Endothelial cell of umbilical vein (primary cell): Measurements from ENCODE around the gene HVCN1. TPM values are rescaled to one million over a fixed set of nuclear protein-coding genes. Genes with fewer than 3 reads are reported as not detected.

Experiments
- BruUV-seq: library from RNA; stranded (reverse); fragments of 400-500 nt; replicated peaks from 2 replicates; lab custom pipeline; 2021; lab: Mats Ljungman, UMichigan
- CTCF ChIA-PET: fragments of 300-600, 350-600 bp; sonication (Branson Sonifier 250); formaldehyde crosslinking; loops from one replicate; lab custom pipeline; 2021; ENCODE audit warnings: antibody characterized with exemption, inconsistent platforms; lab: Charles Lee
- POLR2A ChIA-PET: fragments of 300-600, 350-600 bp; sonication (Branson Sonifier 250); formaldehyde crosslinking; loops from one replicate; lab custom pipeline; 2021; ENCODE audit warnings: antibody characterized with exemption, inconsistent platforms; lab: Charles Lee
- DNase-seq: peaks from one replicate; pipeline ENCODE4 v3.0.0-alpha.2; 2011; ENCODE audit warnings: low read depth, low spot score
- FAIRE-seq: peaks from 2 replicates; lab custom pipeline; 2011; peaks lifted over from hg19 to GRCh38; lab: Jason Lieb, UNC
- H2AFZ ChIP-seq: 2 replicates; pipeline ENCODE4 v1.6.0; 2012; ENCODE audit warnings: low read depth, low read length, control low read depth, inconsistent platforms
- H3K27ac ChIP-seq: 2 replicates; pipeline ENCODE4 v1.5.1; 2011; ENCODE audit warnings: low read depth, mild to moderate bottlenecking, control low read depth, low read length, moderate library complexity; ENCODE audit not compliant: insufficient read depth
- H3K27me3 ChIP-seq, 2 experiments: 2 replicates each; pipeline versions ENCODE4 v1.6.0 to v1.6.1; 2011; ENCODE audit warnings: low read length in 2 of 2, mixed read lengths in 1 of 2; ENCODE audit not compliant: control insufficient read depth in 2 of 2, insufficient read depth in 2 of 2
- H3K36me3 ChIP-seq, 2 experiments: 2 replicates in 1 of 2; 3 replicates in 1 of 2; pipeline ENCODE4 v1.5.1; 2011; ENCODE audit warnings: low read length in 2 of 2, mild to moderate bottlenecking in 1 of 2, moderate library complexity in 1 of 2; ENCODE audit not compliant: control insufficient read depth in 2 of 2, insufficient read depth in 2 of 2; ENCODE audit errors: extremely low read depth in 1 of 2
- H3K4me1 ChIP-seq: 3 replicates; pipeline ENCODE4 v1.5.1; 2011; ENCODE audit warnings: mild to moderate bottlenecking, low read length; ENCODE audit not compliant: control insufficient read depth, insufficient read depth; ENCODE audit errors: extremely low read depth
- H3K4me2 ChIP-seq: 2 replicates; pipeline ENCODE4 v1.6.1; 2011; ENCODE audit warnings: low read length, control low read depth, mixed read lengths; ENCODE audit not compliant: insufficient read depth
- H3K4me3 ChIP-seq, 3 experiments: fragments of 200-600 bp in 1 of 3; sonication (generic), shearing (Covaris generic) in 1 of 3; replicated peaks in 1 of 3; 2 replicates each; pipeline ENCODE4 v1.5.1; 2011 to 2016; ENCODE audit warnings: control low read depth in 3 of 3, low read length in 3 of 3, mild to moderate bottlenecking in 2 of 3, inconsistent platforms in 1 of 3, low read depth in 1 of 3, moderate library complexity in 1 of 3; ENCODE audit not compliant: insufficient read depth in 1 of 3
- H3K79me2 ChIP-seq: 2 replicates; pipeline ENCODE4 v1.6.0; 2012; ENCODE audit warnings: low read length, inconsistent platforms; ENCODE audit not compliant: control insufficient read depth, insufficient read depth
- H3K9ac ChIP-seq: replicated peaks from 2 replicates; pipeline ENCODE3; 2011; ENCODE audit warnings: low read length, control low read depth; ENCODE audit not compliant: insufficient read depth; ENCODE audit errors: extremely low read depth
- H3K9me1 ChIP-seq: replicated peaks from 3 replicates; pipeline ENCODE4 v1.6.0; 2011; ENCODE audit warnings: mild to moderate bottlenecking, low read length; ENCODE audit not compliant: control insufficient read depth, insufficient read depth; ENCODE audit errors: extremely low read depth
- H3K9me3 ChIP-seq: replicated peaks from 2 replicates; pipeline ENCODE4 v1.5.1; 2012; ENCODE audit warnings: low read length, inconsistent platforms; ENCODE audit not compliant: control insufficient read depth, insufficient read depth
- H4K20me1 ChIP-seq: replicated peaks from 2 replicates; pipeline ENCODE3; 2011; ENCODE audit warnings: mild to moderate bottlenecking, low read length; ENCODE audit not compliant: control insufficient read depth, insufficient read depth; ENCODE audit errors: extremely low read depth
- EZH2 ChIP-seq: IDR thresholded peaks from 2 replicates; pipeline ENCODE4 v1.6.1; 2012; ENCODE audit warnings: borderline replicate concordance, low read depth, mild to moderate bottlenecking, moderate library complexity, low read length, inconsistent platforms; ENCODE audit not compliant: severe bottlenecking
- FOS ChIP-seq: IDR thresholded peaks from 2 replicates; pipeline ENCODE4 v1.6.1; 2011; ENCODE audit warnings: mild to moderate bottlenecking, low read length, moderate library complexity, borderline replicate concordance; ENCODE audit not compliant: insufficient read depth
- GATA2 ChIP-seq: IDR thresholded peaks from 2 replicates; pipeline ENCODE4 v1.7.0; 2011; ENCODE audit warnings: low read depth, mild to moderate bottlenecking, moderate library complexity, mixed read lengths, low read length; ENCODE audit not compliant: insufficient read length, insufficient read depth
- JUN ChIP-seq: IDR thresholded peaks from 2 replicates; pipeline ENCODE4 v1.6.1; 2011; ENCODE audit warnings: borderline replicate concordance, low read depth; ENCODE audit not compliant: insufficient read length, insufficient read depth
- MYC ChIP-seq: IDR thresholded peaks from one replicate; pipeline ENCODE4 v1.6.1; 2011; ENCODE audit warnings: mild to moderate bottlenecking, low read depth, low read length
- POLR2A ChIP-seq: IDR thresholded peaks from 2 replicates; pipeline ENCODE4 v1.6.1; 2012; ENCODE audit warnings: low read depth, mild to moderate bottlenecking, control low read depth, low read length
- POLR2AphosphoS5 ChIP-seq: IDR thresholded peaks from 2 replicates; pipeline ENCODE4 v1.6.1; 2012; ENCODE audit warnings: low read depth, mild to moderate bottlenecking, control low read depth, low read length, moderate library complexity; ENCODE audit not compliant: insufficient read depth
- dilution Hi-C: fragments of 300-500 bp; cut with MboI; formaldehyde crosslinking; loops from one replicate; pipeline ENCODE4 v1.15.0; 2019; ENCODE audit warnings: low sequenced_read_pairs; ENCODE audit not compliant: extremely low pct_ligation_motif_present
- intact Hi-C: fragments of 100-400 bp; cut with micrococcal nuclease; formaldehyde crosslinking; loops from one replicate; pipeline ENCODE4 v1.10.0; 2022
- polyA plus RNA-seq, 4 experiments: library from polyadenylated mRNA; depleted of rRNA in 3 of 4; stranded (reverse) in 3 of 4; unstranded in 1 of 4; fragments of >200 nt; gene quantifications; 2 replicates each; pipeline versions ENCODE4 v1.2.1 to v1.2.3, GENCODE V29; 2011 to 2012; ENCODE audit warnings: missing spikeins in 1 of 4
- total RNA-seq: library from RNA; stranded (reverse); gene quantifications from 2 replicates; pipeline ENCODE4 v1.2.3, GENCODE V29; 2021
- TF ChIP-seq, protein P1 (sequence below), 2 donors: IDR thresholded peaks; 1 replicate in 1 of 2; 2 replicates in 1 of 2; pipeline ENCODE4 v1.5.1; 2011; ENCODE audit warnings: low read length in 2 of 2, mild to moderate bottlenecking in 2 of 2, moderate library complexity in 2 of 2, control low read depth in 1 of 2, inconsistent platforms in 1 of 2, low read depth in 1 of 2; ENCODE audit not compliant: insufficient read depth in 1 of 2; ENCODE audit errors: extremely low read depth in 1 of 2
- TF ChIP-seq, protein P2 (sequence below): IDR thresholded peaks from 2 replicates; pipeline ENCODE4 v1.6.1; 2011; ENCODE audit not compliant: insufficient read depth, insufficient read length

Gene HVCN1
- total and polyA plus RNA-seq, 2 donors (not counting 3 experiments of a cell fraction or from before 2014, with no cell fraction given): 3.7 to 8.4 TPM

DNA sequence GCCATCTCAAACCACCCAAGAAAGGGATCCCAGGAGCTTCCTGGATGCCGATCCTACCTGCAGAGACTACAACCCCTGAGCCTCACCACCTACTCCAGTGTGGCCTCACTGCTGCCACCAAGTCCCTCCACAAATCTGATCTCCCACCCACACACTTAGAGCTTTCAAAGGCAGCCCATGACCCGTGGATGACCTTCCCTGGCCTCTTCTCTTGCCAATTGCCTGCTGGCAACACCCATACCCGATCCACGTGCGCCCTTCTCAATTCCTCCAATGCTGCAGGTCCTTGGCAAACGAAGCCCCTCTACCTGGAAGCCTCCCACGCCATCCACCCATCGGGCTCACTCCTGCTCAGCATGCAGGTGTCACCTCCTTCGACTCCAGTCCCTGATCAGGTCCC, 30.7 kb downstream of the HVCN1 start:
- FAIRE-seq (no peak), DNase-seq (no peak)
- TF ChIP-seq MYC (no peak), EZH2 (no peak), POLR2AphosphoS5 (no peak)
- Histone ChIP-seq H4K20me1 (no peaks in the 10 kb centered on the region), H3K79me2 (no peaks in the 10 kb centered on the region), H3K27me3 (no peaks in the 10 kb centered on the region), H3K36me3 (no peaks in the 10 kb centered on the region), H3K4me3 (no peak overlapping the region), H3K9me3 (no peaks in the 10 kb centered on the region), H2AFZ (no peak overlapping the region), H3K9ac (no peak overlapping the region), H3K9me1 (no peaks in the 10 kb centered on the region), H3K4me1 (no peaks in the 10 kb centered on the region), H3K4me2 (no peak overlapping the region), H3K27ac (no peak overlapping the region)
- intact Hi-C loops: no loop called here
- BruUV-seq: no TSS peak
- dilution Hi-C loops: no loop called here
- ChIA-PET POLR2A (no interaction called here), CTCF (no interaction called here)

DNA sequence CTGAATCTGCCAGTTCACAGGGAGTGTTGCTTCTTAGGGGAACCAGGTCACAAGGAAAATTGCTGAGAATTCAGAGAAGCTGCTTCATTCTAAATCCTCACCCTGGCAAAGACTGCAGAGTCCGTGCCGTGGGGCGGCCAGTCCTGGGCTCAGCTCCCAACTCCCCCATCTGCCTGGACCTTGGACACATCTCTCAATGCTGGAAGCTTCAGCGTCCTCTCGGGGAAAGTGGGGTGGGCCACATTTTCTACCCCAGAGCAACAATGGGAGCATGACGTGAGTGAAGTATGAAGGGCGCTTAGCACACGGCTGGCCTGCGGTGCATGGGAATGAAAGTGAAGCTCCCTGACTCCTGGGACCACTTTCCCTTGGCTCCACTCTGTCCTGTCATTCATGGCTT, 31.2 kb downstream of the HVCN1 start:
- Histone ChIP-seq H3K27ac (no peak overlapping the region), H3K9me1 (no peaks in the 10 kb centered on the region), H3K4me2 (no peak overlapping the region), H2AFZ (no peak overlapping the region), H3K4me3 (no peak overlapping the region), H3K79me2 (no peaks in the 10 kb centered on the region), H3K27me3 (no peaks in the 10 kb centered on the region), H3K9me3 (no peaks in the 10 kb centered on the region), H4K20me1 (no peaks in the 10 kb centered on the region), H3K9ac (no peak overlapping the region), H3K4me1 (no peaks in the 10 kb centered on the region), H3K36me3 (no peaks in the 10 kb centered on the region)
- FAIRE-seq: no peak
- no peak for TF ChIP-seq FOS
- TF ChIP-seq POLR2A: no peak
- TF ChIP-seq MYC: no peak
- TF ChIP-seq GATA2: no peak
- TF ChIP-seq EZH2: no peak
- no peak for TF ChIP-seq POLR2AphosphoS5
- TF ChIP-seq, protein P1, sequence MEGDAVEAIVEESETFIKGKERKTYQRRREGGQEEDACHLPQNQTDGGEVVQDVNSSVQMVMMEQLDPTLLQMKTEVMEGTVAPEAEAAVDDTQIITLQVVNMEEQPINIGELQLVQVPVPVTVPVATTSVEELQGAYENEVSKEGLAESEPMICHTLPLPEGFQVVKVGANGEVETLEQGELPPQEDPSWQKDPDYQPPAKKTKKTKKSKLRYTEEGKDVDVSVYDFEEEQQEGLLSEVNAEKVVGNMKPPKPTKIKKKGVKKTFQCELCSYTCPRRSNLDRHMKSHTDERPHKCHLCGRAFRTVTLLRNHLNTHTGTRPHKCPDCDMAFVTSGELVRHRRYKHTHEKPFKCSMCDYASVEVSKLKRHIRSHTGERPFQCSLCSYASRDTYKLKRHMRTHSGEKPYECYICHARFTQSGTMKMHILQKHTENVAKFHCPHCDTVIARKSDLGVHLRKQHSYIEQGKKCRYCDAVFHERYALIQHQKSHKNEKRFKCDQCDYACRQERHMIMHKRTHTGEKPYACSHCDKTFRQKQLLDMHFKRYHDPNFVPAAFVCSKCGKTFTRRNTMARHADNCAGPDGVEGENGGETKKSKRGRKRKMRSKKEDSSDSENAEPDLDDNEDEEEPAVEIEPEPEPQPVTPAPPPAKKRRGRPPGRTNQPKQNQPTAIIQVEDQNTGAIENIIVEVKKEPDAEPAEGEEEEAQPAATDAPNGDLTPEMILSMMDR (IDR thresholded peaks at IDR 0.05; ENCODE audit: extremely low read depth in 1 of 2, insufficient read depth in 1 of 2, low read depth in 1 of 2, low read length in 2 of 2): no peak
- no peak for TF ChIP-seq JUN
- TF ChIP-seq, protein P2, sequence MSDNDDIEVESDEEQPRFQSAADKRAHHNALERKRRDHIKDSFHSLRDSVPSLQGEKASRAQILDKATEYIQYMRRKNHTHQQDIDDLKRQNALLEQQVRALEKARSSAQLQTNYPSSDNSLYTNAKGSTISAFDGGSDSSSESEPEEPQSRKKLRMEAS: no peak
- intact Hi-C loops: no loop called here
- dilution Hi-C loops: no loop called here
- ChIA-PET CTCF (no interaction called here), POLR2A (no interaction called here)
- no TSS peak for BruUV-seq
- no peak for DNase-seq
